ENCODE results near the gene MRPL17. TPM values are rescaled to one million over a fixed set of nuclear protein-coding genes. Genes with fewer than 3 reads are reported as not detected.

Gene MRPL17
- total RNA-seq, 1 donor from 2014 or later, result 89.9 TPM

DNA sequence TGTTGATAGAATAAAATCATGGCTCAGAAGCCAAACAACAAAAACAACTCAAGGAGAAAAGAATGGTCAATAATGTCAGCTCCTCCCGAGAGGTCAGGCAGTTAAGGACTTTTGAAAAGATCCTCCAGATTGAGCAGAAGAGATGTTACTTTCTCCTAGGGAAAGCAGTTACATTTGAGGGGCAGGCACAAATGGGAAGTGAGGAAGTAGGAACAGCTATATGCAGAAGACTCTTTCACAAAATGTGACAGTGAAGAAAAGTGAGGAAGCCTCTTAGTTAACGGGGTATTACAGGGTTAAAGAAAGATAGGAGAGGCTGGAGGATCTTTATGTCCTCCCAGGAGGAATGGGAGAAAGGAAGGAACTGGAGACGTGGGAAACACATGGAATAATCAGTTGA is 31.0 kb downstream of the MRPL17 start:
- H3K27me3 Mint-ChIP-seq (ENCODE audit: low read depth, unreplicated experiment), result peaks cover 6% of the 10 kb centered on the region
- DNase-seq (ENCODE audit: low read depth), result no peak
- no peaks in the 10 kb centered on the region for H3K9me3 Mint-ChIP-seq (ENCODE audit: unreplicated experiment)
- H4K20me1 ChIP-seq (ENCODE audit: insufficient read depth, low read length), result peaks cover 16% of the 10 kb centered on the region
- FAIRE-seq, result no peak
- H3K27me3 ChIP-seq (ENCODE audit: insufficient read depth, low read length), result peaks cover 43% of the 10 kb centered on the region
- peaks cover 8% of the 10 kb centered on the region for H3K4me1 ChIP-seq (ENCODE audit: insufficient read depth, low read length)
- no peaks in the 10 kb centered on the region for H3K4me1 Mint-ChIP-seq (ENCODE audit: low read depth, unreplicated experiment)
- no peak overlapping the region for H3K27ac Mint-ChIP-seq (ENCODE audit: unreplicated experiment)
- H3K36me3 ChIP-seq (ENCODE audit: insufficient read depth, low read length), result no peaks in the 10 kb centered on the region
- no peak overlapping the region for H3K4me3 Mint-ChIP-seq (ENCODE audit: unreplicated experiment)
- no peak overlapping the region for H3K9ac ChIP-seq (ENCODE audit: low read length)
- H3K9me3 ChIP-seq (ENCODE audit: insufficient read depth, low read depth, low read length), result no peaks in the 10 kb centered on the region
- no peak overlapping the region for H3K27ac ChIP-seq (ENCODE audit: low read depth, low read length)
- H3K4me2 ChIP-seq (ENCODE audit: low read length), result no peak overlapping the region
- no peaks in the 10 kb centered on the region for H3K79me2 ChIP-seq (ENCODE audit: insufficient read depth, low read length)
- TF ChIP-seq CTCF (IDR thresholded peaks at IDR 0.05; ENCODE audit: insufficient read depth, low read depth, low read length) (no peak), EZH2 (IDR thresholded peaks at IDR 0.05; ENCODE audit: insufficient read depth, low read length) (no peak)
- H3K36me3 Mint-ChIP-seq (ENCODE audit: low read depth, unreplicated experiment), result no peaks in the 10 kb centered on the region
- H2AFZ ChIP-seq (ENCODE audit: low read depth, low read length), result no peak overlapping the region
- H3K4me3 ChIP-seq (ENCODE audit: insufficient read depth, low read depth, low read length), result no peak overlapping the region

DNA sequence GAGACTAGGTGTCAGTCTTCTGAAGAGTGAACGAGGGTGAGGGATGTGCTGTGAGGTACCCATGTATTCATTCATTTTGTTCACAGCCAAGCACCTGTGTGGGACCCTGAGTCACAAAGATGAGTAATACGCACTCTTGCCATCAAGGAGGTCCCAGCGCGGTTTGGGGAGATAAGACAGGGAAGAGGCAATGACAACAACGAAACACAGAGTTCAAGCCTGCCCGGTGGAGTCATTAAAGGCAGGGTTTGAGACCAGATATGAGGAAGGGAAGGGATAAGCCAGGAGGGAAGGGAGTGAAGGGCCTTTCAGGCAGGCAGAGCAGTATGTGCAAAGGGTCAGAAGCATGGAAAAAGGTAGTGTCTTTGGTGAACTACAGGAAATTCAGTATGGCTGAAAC is 32.2 kb downstream of the MRPL17 start:
- Mint-ChIP-seq H3K27me3 (ENCODE audit: low read depth, unreplicated experiment) (no peaks in the 10 kb centered on the region), H3K36me3 (ENCODE audit: low read depth, unreplicated experiment) (no peaks in the 10 kb centered on the region), H3K27ac (ENCODE audit: unreplicated experiment) (no peak overlapping the region), H3K9me3 (ENCODE audit: unreplicated experiment) (no peaks in the 10 kb centered on the region), H3K4me3 (ENCODE audit: unreplicated experiment) (no peak overlapping the region), H3K4me1 (ENCODE audit: low read depth, unreplicated experiment) (no peaks in the 10 kb centered on the region)
- H2AFZ ChIP-seq (ENCODE audit: low read depth, low read length), result no peak overlapping the region
- FAIRE-seq (no peak), DNase-seq (ENCODE audit: low read depth) (peak; percentile 48)
- no peaks in the 10 kb centered on the region for H3K36me3 ChIP-seq (ENCODE audit: insufficient read depth, low read length)
- no peak overlapping the region for H3K9ac ChIP-seq (ENCODE audit: low read length)
- H3K27me3 ChIP-seq (ENCODE audit: insufficient read depth, low read length), result peaks cover 43% of the 10 kb centered on the region
- TF ChIP-seq CTCF (IDR thresholded peaks at IDR 0.05; ENCODE audit: insufficient read depth, low read depth, low read length), result no peak
- TF ChIP-seq EZH2 (IDR thresholded peaks at IDR 0.05; ENCODE audit: insufficient read depth, low read length), result no peak
- H3K27ac ChIP-seq (ENCODE audit: low read depth, low read length), result no peak overlapping the region
- no peaks in the 10 kb centered on the region for H3K9me3 ChIP-seq (ENCODE audit: insufficient read depth, low read depth, low read length)
- H3K4me1 ChIP-seq (ENCODE audit: insufficient read depth, low read length), result peaks cover 19% of the 10 kb centered on the region
- H3K79me2 ChIP-seq (ENCODE audit: insufficient read depth, low read length), result no peaks in the 10 kb centered on the region
- peaks cover 16% of the 10 kb centered on the region for H4K20me1 ChIP-seq (ENCODE audit: insufficient read depth, low read length)
- peak overlapping the region; percentile 0 for H3K4me2 ChIP-seq (ENCODE audit: low read length)
- H3K4me3 ChIP-seq (ENCODE audit: insufficient read depth, low read depth, low read length), result no peak overlapping the region

DNA sequence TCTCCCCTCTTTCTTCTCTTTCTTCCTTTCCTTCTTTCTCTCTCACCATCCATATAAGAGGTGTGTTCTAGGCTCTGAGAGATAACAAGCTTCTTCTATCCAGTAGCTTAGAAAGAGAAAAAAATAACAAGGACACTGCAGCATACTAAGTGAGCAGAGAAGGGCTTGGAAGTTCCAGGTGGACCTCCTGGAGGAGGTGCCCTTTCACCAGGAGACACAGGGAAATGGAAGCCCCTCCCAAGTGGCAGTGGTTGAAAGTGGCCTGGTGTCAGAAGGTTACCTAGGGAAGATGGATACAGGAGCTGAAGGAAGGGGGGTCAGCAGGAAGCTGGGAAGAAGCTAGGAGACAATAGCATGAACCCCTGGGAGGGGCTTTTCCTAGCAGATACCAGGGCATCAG is 33.0 kb downstream of the MRPL17 start:
- H3K4me3 Mint-ChIP-seq (ENCODE audit: unreplicated experiment), result no peak overlapping the region
- Histone ChIP-seq H2AFZ (ENCODE audit: low read depth, low read length) (no peak overlapping the region), H3K27ac (ENCODE audit: low read depth, low read length) (no peak overlapping the region), H3K9me3 (ENCODE audit: insufficient read depth, low read depth, low read length) (no peaks in the 10 kb centered on the region), H3K36me3 (ENCODE audit: insufficient read depth, low read length) (no peaks in the 10 kb centered on the region), H3K4me3 (ENCODE audit: insufficient read depth, low read depth, low read length) (no peak overlapping the region), H4K20me1 (ENCODE audit: insufficient read depth, low read length) (peaks cover 22% of the 10 kb centered on the region), H3K79me2 (ENCODE audit: insufficient read depth, low read length) (no peaks in the 10 kb centered on the region), H3K27me3 (ENCODE audit: insufficient read depth, low read length) (peaks cover 44% of the 10 kb centered on the region), H3K4me2 (ENCODE audit: low read length) (no peak overlapping the region), H3K9ac (ENCODE audit: low read length) (no peak overlapping the region), H3K4me1 (ENCODE audit: insufficient read depth, low read length) (peaks cover 22% of the 10 kb centered on the region)
- no peak for TF ChIP-seq EZH2 (IDR thresholded peaks at IDR 0.05; ENCODE audit: insufficient read depth, low read length)
- no peak for TF ChIP-seq CTCF (IDR thresholded peaks at IDR 0.05; ENCODE audit: insufficient read depth, low read depth, low read length)
- no peaks in the 10 kb centered on the region for H3K36me3 Mint-ChIP-seq (ENCODE audit: low read depth, unreplicated experiment)
- no peaks in the 10 kb centered on the region for H3K4me1 Mint-ChIP-seq (ENCODE audit: low read depth, unreplicated experiment)
- H3K27ac Mint-ChIP-seq (ENCODE audit: unreplicated experiment), result no peak overlapping the region
- H3K27me3 Mint-ChIP-seq (ENCODE audit: low read depth, unreplicated experiment), result peaks cover 3% of the 10 kb centered on the region
- FAIRE-seq, result no peak
- no peak for DNase-seq (ENCODE audit: low read depth)
- H3K9me3 Mint-ChIP-seq (ENCODE audit: unreplicated experiment), result peaks cover under 1% of the 10 kb centered on the region

Data from astrocyte (in vitro differentiated cells and primary cell).